Measurements from ENCODE around the gene TGFBRAP1. TPM values are rescaled to one million over a fixed set of nuclear protein-coding genes. Genes with fewer than 3 reads are reported as not detected.

TGFBRAP1 gene
- total and polyA plus RNA-seq, 2 experiments from 2014 or later: 8.5 to 11.3 TPM

DNA sequence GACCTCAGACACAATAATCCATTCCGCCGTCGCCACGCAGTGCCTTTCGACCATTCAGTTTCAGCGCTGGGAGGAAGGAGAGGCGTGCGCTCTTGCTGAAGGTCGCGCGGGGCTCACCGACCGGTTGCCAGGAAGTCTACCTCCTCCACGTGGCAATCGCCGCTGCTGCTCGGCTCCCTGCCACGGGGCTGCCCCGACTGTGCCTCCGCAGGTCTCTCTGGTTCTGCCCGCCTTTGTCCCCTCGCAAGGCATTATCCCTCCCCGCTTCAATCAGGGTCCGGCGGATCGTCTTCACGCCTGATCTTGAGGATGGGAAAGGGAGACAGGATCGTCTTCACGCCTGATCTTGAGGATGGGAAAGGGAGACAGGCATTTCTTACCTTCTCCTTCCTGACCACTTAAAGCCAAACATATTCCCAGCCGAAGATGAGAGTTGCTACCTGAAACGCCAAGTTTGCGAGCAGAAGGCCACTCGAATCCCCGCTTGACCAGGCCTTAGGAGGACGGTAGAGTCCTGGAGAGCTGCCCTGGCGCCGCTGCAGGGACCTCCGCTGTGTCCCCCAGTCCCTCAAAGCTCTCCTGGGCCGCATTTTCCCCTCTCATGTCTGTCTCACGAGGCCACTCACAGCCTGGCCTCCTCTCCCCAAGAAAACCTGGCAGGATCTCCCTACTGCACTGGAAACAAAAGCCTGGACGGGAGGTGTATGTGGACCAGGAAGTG, 92.3 kb downstream of the TGFBRAP1 start:
- H3F3A ChIP-seq (ENCODE audit: insufficient read depth): peaks cover 12% of the 10 kb centered on the region; the same call in 1 of the 2 replicates
- H3K36me3 ChIP-seq (ENCODE audit: low read depth): no peaks in the 10 kb centered on the region
- H3K9me2 ChIP-seq (ENCODE audit: insufficient read depth): no peaks in the 10 kb centered on the region
- H3K9ac ChIP-seq: no peak overlapping the region
- in situ Hi-C loops (cut with MboI): no loop called here
- H3K27ac ChIP-seq: no peak overlapping the region
- H3K4me2 ChIP-seq (ENCODE audit: unreplicated experiment): peak overlapping the region; percentile 23
- 29% methylated on average over 41 of the region's 41 CpGs for WGBS, 2 experiments (ENCODE audit: low coverage in 1 of 2, low lambda C conversion rate in 2 of 2, missing lambda C conversion rate in 2 of 2)
- TF ChIP-seq EZH2 (IDR thresholded peaks at IDR 0.05; ENCODE audit: insufficient read depth, poor library complexity, severe bottlenecking) (no peak), EZH2phosphoT487 (IDR thresholded peaks at IDR 0.05; ENCODE audit: insufficient read depth, low read depth) (no peak)
- 0 out of 2 replicates have a peak, but pooled peaks cover 3% of the 10 kb centered on the region for H3K27me3 ChIP-seq (replicated peaks; ENCODE audit: insufficient read depth)
- H3K4me3 ChIP-seq: no peak overlapping the region
- DNase-seq: peak; percentile 27
- peaks cover 11% of the 10 kb centered on the region for H3K4me1 ChIP-seq (ENCODE audit: insufficient read depth)
- H3K9me3 ChIP-seq (ENCODE audit: low read depth): no peaks in the 10 kb centered on the region
- peak overlapping the region; percentile 64 for H2AFZ ChIP-seq
- no peaks in the 10 kb centered on the region for H3K79me2 ChIP-seq (ENCODE audit: insufficient read depth)
- no peaks in the 10 kb centered on the region for H4K20me1 ChIP-seq (ENCODE audit: insufficient read depth)

DNA sequence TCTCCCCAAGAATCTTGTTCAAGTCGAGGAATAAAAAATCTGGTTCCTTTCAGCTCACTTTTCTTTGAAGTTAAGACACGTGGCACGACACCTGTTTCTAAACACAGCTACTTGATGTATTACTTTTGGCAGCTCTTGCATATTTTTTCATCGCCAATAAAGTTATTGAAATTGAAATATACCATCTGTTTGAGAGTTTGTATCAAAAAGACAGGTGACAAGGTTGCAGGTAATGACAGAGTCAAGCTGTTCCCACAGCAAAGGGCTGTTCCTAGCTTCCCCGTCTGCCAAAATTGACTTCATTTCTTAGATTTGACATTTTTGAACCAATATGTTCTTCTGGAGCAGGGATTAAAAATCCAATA, 93.5 kb downstream of the TGFBRAP1 start:
- Histone ChIP-seq H3K27me3 (replicated peaks; ENCODE audit: insufficient read depth) (0 out of 2 replicates have a peak, but pooled peaks cover 9% of the 10 kb centered on the region), H3K4me2 (ENCODE audit: unreplicated experiment) (peak overlapping the region; percentile 39)

DNA sequence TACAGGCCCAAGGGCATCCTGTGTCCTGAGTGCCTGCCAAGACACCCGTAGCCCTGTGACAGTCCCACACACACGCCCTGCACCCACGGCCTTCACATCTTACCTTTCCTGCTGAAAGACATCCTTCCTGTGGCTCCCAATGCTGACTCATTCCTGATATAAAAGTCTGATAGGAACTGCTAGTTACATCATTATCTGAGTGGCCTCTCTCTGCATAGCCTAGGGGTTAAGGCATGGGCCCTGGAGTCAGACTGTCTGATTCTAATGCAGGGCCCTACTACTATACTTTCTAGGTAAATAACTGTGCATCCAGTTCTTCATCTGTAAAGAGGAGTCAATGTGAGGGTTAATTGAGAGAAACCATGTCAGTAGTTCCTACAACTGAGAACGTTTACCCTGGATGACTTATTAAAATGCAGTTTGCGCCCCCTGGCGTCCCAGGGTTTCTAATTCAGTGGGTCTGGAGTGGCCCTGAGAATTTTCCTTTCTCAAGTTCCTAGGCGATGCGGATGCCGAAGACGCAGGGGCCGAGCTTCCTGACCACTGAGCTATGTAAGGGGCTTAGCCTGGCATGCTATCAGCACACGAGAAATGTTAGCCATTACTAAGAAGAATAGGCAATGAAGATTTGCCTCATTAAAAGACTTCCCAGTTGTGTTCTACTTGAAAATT, 94.0 kb downstream of the TGFBRAP1 start:
- TF ChIP-seq EZH2 (IDR thresholded peaks at IDR 0.05; ENCODE audit: insufficient read depth, poor library complexity, severe bottlenecking) (no peak), EZH2phosphoT487 (IDR thresholded peaks at IDR 0.05; ENCODE audit: insufficient read depth, low read depth) (no peak)
- peak overlapping the region; percentile 39 for H3K4me2 ChIP-seq (ENCODE audit: unreplicated experiment)
- in situ Hi-C loops (cut with MboI): no loop called here

More for the DNA sequence above, 93.5 kb downstream of the TGFBRAP1 start:
- H3K4me3 ChIP-seq: no peak overlapping the region
- H3K9ac ChIP-seq: no peak overlapping the region
- peaks cover 11% of the 10 kb centered on the region for H3K4me1 ChIP-seq (ENCODE audit: insufficient read depth)
- in situ Hi-C loops (cut with MboI): no loop called here
- no peaks in the 10 kb centered on the region for H3K36me3 ChIP-seq (ENCODE audit: low read depth)
- no peaks in the 10 kb centered on the region for H3K9me2 ChIP-seq (ENCODE audit: insufficient read depth)
- no peak for TF ChIP-seq EZH2phosphoT487 (IDR thresholded peaks at IDR 0.05; ENCODE audit: insufficient read depth, low read depth)
- no peak for TF ChIP-seq EZH2 (IDR thresholded peaks at IDR 0.05; ENCODE audit: insufficient read depth, poor library complexity, severe bottlenecking)
- no peak overlapping the region for H3K27ac ChIP-seq
- WGBS, 2 experiments (ENCODE audit: low coverage in 1 of 2, low lambda C conversion rate in 2 of 2, missing lambda C conversion rate in 2 of 2): 4 to 5% methylated on average over 5 of the region's 5 CpGs
- peak overlapping the region; percentile 50 for H2AFZ ChIP-seq
- H3F3A ChIP-seq (ENCODE audit: insufficient read depth): peaks cover 12% of the 10 kb centered on the region; the same call in 1 of the 2 replicates
- H3K9me3 ChIP-seq (ENCODE audit: low read depth): no peaks in the 10 kb centered on the region
- no peak for DNase-seq
- H3K79me2 ChIP-seq (ENCODE audit: insufficient read depth): no peaks in the 10 kb centered on the region
- H4K20me1 ChIP-seq (ENCODE audit: insufficient read depth): no peaks in the 10 kb centered on the region

DNA sequence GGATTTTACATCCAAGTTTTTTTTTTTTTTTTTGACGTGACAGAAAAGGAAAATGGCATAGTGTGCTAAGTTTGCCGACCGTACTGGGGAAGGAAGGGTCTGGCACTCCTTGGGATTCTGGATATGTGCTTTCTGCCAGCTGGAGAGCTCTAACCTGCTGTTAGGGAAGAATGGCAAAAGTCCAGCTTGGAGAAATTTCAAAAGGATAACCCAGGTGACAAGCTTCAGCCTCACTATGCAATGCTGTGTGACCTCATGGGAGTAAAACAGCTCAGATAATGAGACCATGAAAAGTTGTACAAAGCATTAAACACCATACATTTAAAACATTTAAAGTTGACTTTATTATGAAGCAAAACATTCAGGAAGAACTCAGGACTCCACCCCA, 98.3 kb downstream of the TGFBRAP1 start:
- no peaks in the 10 kb centered on the region for H3K79me2 ChIP-seq (ENCODE audit: insufficient read depth)
- no peak overlapping the region for H2AFZ ChIP-seq
- no peaks in the 10 kb centered on the region for H3F3A ChIP-seq (ENCODE audit: insufficient read depth)
- TF ChIP-seq EZH2phosphoT487 (IDR thresholded peaks at IDR 0.05; ENCODE audit: insufficient read depth, low read depth) (no peak), EZH2 (IDR thresholded peaks at IDR 0.05; ENCODE audit: insufficient read depth, poor library complexity, severe bottlenecking) (no peak)
- H3K27me3 ChIP-seq (replicated peaks; ENCODE audit: insufficient read depth): peaks cover 33% of the 10 kb centered on the region; the same call in 1 of the 2 replicates
- no peak overlapping the region for H3K27ac ChIP-seq
- H3K4me3 ChIP-seq: no peak overlapping the region
- in situ Hi-C loops (cut with MboI): loop anchor here (5.0 kb wide), 1 partner anchor 119 kb away; no protein-coding TSS in a partner anchor
- no peak for DNase-seq
- H3K36me3 ChIP-seq (ENCODE audit: low read depth): no peaks in the 10 kb centered on the region
- no peaks in the 10 kb centered on the region for H3K9me2 ChIP-seq (ENCODE audit: insufficient read depth)
- H3K4me2 ChIP-seq (ENCODE audit: unreplicated experiment): no peak overlapping the region
- H3K9me3 ChIP-seq (ENCODE audit: low read depth): no peaks in the 10 kb centered on the region
- no peaks in the 10 kb centered on the region for H3K4me1 ChIP-seq (ENCODE audit: insufficient read depth)
- 52 to 62% methylated on average over 3 of the region's 3 CpGs for WGBS, 2 experiments (ENCODE audit: low coverage in 1 of 2, low lambda C conversion rate in 2 of 2, missing lambda C conversion rate in 2 of 2)
- no peaks in the 10 kb centered on the region for H4K20me1 ChIP-seq (ENCODE audit: insufficient read depth)
- H3K9ac ChIP-seq: no peak overlapping the region

More for the DNA sequence above, 94.0 kb downstream of the TGFBRAP1 start:
- H3K4me1 ChIP-seq (ENCODE audit: insufficient read depth): peaks cover 11% of the 10 kb centered on the region
- H3K9me3 ChIP-seq (ENCODE audit: low read depth): no peaks in the 10 kb centered on the region
- no peak overlapping the region for H3K27ac ChIP-seq
- no peaks in the 10 kb centered on the region for H3K36me3 ChIP-seq (ENCODE audit: low read depth)
- no peaks in the 10 kb centered on the region for H3K79me2 ChIP-seq (ENCODE audit: insufficient read depth)
- 0 out of 2 replicates have a peak, but pooled peaks cover 12% of the 10 kb centered on the region for H3K27me3 ChIP-seq (replicated peaks; ENCODE audit: insufficient read depth)
- H3K9ac ChIP-seq: no peak overlapping the region
- no peak overlapping the region for H3K4me3 ChIP-seq
- no peaks in the 10 kb centered on the region for H4K20me1 ChIP-seq (ENCODE audit: insufficient read depth)
- peak; percentile 90 for DNase-seq
- H2AFZ ChIP-seq: peak overlapping the region; percentile 50
- H3F3A ChIP-seq (ENCODE audit: insufficient read depth): peaks cover 11% of the 10 kb centered on the region; the same call in 1 of the 2 replicates
- WGBS, 2 experiments (ENCODE audit: low coverage in 1 of 2, low lambda C conversion rate in 2 of 2, missing lambda C conversion rate in 2 of 2): 14 to 15% methylated on average over 12 of the region's 12 CpGs
- no peaks in the 10 kb centered on the region for H3K9me2 ChIP-seq (ENCODE audit: insufficient read depth)
